Measurements from ENCODE around the gene MYO5A.

Gene MYO5A

GRCh38 chr15:52385670-52386069 lies 143.0 kb downstream of the MYO5A start:
- H3K27ac ChIP-seq = no peak overlapping the region
- TF ChIP-seq ZFX (IDR thresholded peaks at IDR 0.05; ENCODE audit: borderline replicate concordance) (no peak), CTCF (IDR thresholded peaks at IDR 0.05) (no peak)

GRCh38 chr15:52383100-52383588 lies 145.5 kb downstream of the MYO5A start:
- no peak overlapping the region for H3K27ac ChIP-seq
- TF ChIP-seq ZFX (IDR thresholded peaks at IDR 0.05; ENCODE audit: borderline replicate concordance) = no peak
- no peak for TF ChIP-seq CTCF (IDR thresholded peaks at IDR 0.05)

- H3K27ac ChIP-seq = no peak overlapping the region
- TF ChIP-seq CTCF (IDR thresholded peaks at IDR 0.05) = no peak
- no peak for TF ChIP-seq ZFX (IDR thresholded peaks at IDR 0.05; ENCODE audit: borderline replicate concordance)
Observed at GRCh38 chr15:52382647-52383046, 146.0 kb downstream of the MYO5A start.

- no peak overlapping the region for H3K27ac ChIP-seq
- no peak for TF ChIP-seq ZFX (IDR thresholded peaks at IDR 0.05; ENCODE audit: borderline replicate concordance)
- no peak for TF ChIP-seq CTCF (IDR thresholded peaks at IDR 0.05)
Observed at GRCh38 chr15:52379395-52380106, 149.1 kb downstream of the MYO5A start.

GRCh38 chr15:52378746-52379394 lies 149.8 kb downstream of the MYO5A start:
- TF ChIP-seq ZFX (IDR thresholded peaks at IDR 0.05; ENCODE audit: borderline replicate concordance) (no peak), CTCF (IDR thresholded peaks at IDR 0.05) (no peak)
- H3K27ac ChIP-seq = no peak overlapping the region

GRCh38 chr15:52370010-52370409 lies 158.7 kb downstream of the MYO5A start:
- TF ChIP-seq CTCF (IDR thresholded peaks at IDR 0.05) (no peak), ZFX (IDR thresholded peaks at IDR 0.05; ENCODE audit: borderline replicate concordance) (no peak)
- H3K27ac ChIP-seq = no peak overlapping the region

GRCh38 chr15:52369455-52369854 lies 159.2 kb downstream of the MYO5A start:
- no peak overlapping the region for H3K27ac ChIP-seq
- no peak for TF ChIP-seq ZFX (IDR thresholded peaks at IDR 0.05; ENCODE audit: borderline replicate concordance)
- TF ChIP-seq CTCF (IDR thresholded peaks at IDR 0.05) = no peak
